ENCODE results near the gene AHNAK2.

Gene AHNAK2

GRCh38 chr14:104899781-104900180 is 78.4 kb downstream of the AHNAK2 start:
- H3K9me3 ChIP-seq (ENCODE audit: severe bottlenecking), result peaks cover 6% of the 10 kb centered on the region
- no peaks in the 10 kb centered on the region; the same call in 1 of the 2 replicates for H3K36me3 ChIP-seq
- no peak for TF ChIP-seq CTCF (IDR thresholded peaks at IDR 0.05; ENCODE audit: low read depth, low read length)
- H3K27me3 ChIP-seq (ENCODE audit: insufficient read depth, low read depth, severe bottlenecking), result no peaks in the 10 kb centered on the region
- no peak overlapping the region for H3K4me3 ChIP-seq (ENCODE audit: low read depth, low read length)
- no peak for DNase-seq
- no peak overlapping the region for H3K27ac ChIP-seq

GRCh38 chr14:104898870-104899510 is 79.2 kb downstream of the AHNAK2 start:
- no peak for TF ChIP-seq CTCF (IDR thresholded peaks at IDR 0.05; ENCODE audit: low read depth, low read length)
- Histone ChIP-seq H3K27ac (no peak overlapping the region), H3K36me3 (no peaks in the 10 kb centered on the region; the same call in 1 of the 2 replicates), H3K4me3 (ENCODE audit: low read depth, low read length) (no peak overlapping the region), H3K9me3 (ENCODE audit: severe bottlenecking) (peaks cover 6% of the 10 kb centered on the region), H3K27me3 (ENCODE audit: insufficient read depth, low read depth, severe bottlenecking) (no peaks in the 10 kb centered on the region)
- DNase-seq, result no peak

GRCh38 chr14:104898195-104898558 is 80.0 kb downstream of the AHNAK2 start:
- TF ChIP-seq CTCF (IDR thresholded peaks at IDR 0.05; ENCODE audit: low read depth, low read length), result no peak
- H3K9me3 ChIP-seq (ENCODE audit: severe bottlenecking), result peaks cover 3% of the 10 kb centered on the region
- H3K27me3 ChIP-seq (ENCODE audit: insufficient read depth, low read depth, severe bottlenecking), result no peaks in the 10 kb centered on the region
- H3K36me3 ChIP-seq, result no peaks in the 10 kb centered on the region; the same call in 1 of the 2 replicates
- no peak overlapping the region for H3K4me3 ChIP-seq (ENCODE audit: low read depth, low read length)
- H3K27ac ChIP-seq, result no peak overlapping the region
- DNase-seq, result no peak

- Histone ChIP-seq H3K4me3 (ENCODE audit: low read depth, low read length) (no peak overlapping the region), H3K27ac (no peak overlapping the region), H3K9me3 (ENCODE audit: severe bottlenecking) (no peaks in the 10 kb centered on the region), H3K36me3 (no peaks in the 10 kb centered on the region; the same call in 1 of the 2 replicates), H3K27me3 (ENCODE audit: insufficient read depth, low read depth, severe bottlenecking) (no peaks in the 10 kb centered on the region)
- DNase-seq, result no peak
- no peak for TF ChIP-seq CTCF (IDR thresholded peaks at IDR 0.05; ENCODE audit: low read depth, low read length)
Observed at GRCh38 chr14:104897330-104898194, 80.6 kb downstream of the AHNAK2 start.

- H3K36me3 ChIP-seq, result no peaks in the 10 kb centered on the region; the same call in 1 of the 2 replicates
- H3K4me3 ChIP-seq (ENCODE audit: low read depth, low read length), result no peak overlapping the region
- DNase-seq, result no peak
- no peaks in the 10 kb centered on the region for H3K9me3 ChIP-seq (ENCODE audit: severe bottlenecking)
- TF ChIP-seq CTCF (IDR thresholded peaks at IDR 0.05; ENCODE audit: low read depth, low read length), result no peak
- no peaks in the 10 kb centered on the region for H3K27me3 ChIP-seq (ENCODE audit: insufficient read depth, low read depth, severe bottlenecking)
- no peak overlapping the region for H3K27ac ChIP-seq
Observed at GRCh38 chr14:104895786-104896661, 82.2 kb downstream of the AHNAK2 start.

Data from WERI-Rb-1 (cell line).